GM18907 (cell line): Measurements from ENCODE around the gene STX4.

Experiments used
- ATAC-seq: cut with Tn5 transposase; IDR thresholded peaks from one replicate; pipeline ENCODE4 v1.9.1; 2021; ENCODE audit warnings: mild to moderate bottlenecking, moderate library complexity; ENCODE audit not compliant: unreplicated experiment

The STX4 gene, protein sequence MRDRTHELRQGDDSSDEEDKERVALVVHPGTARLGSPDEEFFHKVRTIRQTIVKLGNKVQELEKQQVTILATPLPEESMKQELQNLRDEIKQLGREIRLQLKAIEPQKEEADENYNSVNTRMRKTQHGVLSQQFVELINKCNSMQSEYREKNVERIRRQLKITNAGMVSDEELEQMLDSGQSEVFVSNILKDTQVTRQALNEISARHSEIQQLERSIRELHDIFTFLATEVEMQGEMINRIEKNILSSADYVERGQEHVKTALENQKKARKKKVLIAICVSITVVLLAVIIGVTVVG

DNA sequence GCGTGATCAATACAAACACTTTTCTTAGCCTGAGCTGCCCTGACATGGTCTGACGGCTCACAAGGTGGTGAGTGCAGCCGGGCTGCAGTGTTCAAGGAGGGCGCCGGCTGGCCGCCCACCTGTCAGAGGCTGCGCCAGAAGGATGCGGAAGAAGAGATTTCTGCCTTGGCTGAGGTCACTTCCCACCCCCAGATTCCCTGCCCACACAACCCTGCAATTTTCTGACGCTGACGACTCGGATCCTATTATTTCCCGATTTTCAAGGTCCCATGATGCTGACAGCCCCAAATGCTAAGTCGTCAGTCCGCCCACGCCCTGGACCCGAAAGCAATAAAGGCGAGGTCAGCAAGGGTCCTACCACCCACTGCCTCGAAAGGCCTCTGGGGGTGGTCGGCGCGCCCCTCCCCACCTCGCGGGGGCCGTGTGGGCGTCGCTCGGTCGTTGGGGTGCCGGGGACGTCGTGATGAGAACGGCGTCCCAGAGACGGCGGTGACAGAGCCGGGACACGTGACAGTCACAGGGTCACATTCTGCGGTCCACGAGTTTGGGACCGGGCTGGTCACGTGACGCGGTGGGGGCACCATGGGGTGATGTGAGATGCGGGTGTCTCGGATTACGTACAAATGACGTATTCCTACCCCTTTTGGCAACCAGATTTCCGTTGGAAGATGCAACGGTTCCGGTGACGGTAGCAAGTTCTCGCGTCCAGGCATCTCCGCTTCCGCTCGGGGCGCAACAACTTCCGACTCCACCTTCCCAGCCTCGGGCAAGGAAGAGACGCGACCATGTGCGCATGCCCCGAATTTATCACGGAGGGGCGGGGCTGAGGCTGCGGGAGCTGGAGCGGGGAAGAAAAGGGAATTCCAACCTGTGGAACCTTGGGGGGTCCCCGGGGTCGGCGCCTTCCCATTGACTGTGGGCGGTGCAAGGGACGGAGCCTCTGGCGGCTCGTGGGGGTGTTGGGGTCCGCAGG, at the start of gene STX4:
TSS of gene STX4 (plus strand) at position 823 of the 973 bp plus-strand sequence. CDS start 248 bp downstream, outside the sequence.
- ATAC-seq = peak; percentile 86

DNA sequence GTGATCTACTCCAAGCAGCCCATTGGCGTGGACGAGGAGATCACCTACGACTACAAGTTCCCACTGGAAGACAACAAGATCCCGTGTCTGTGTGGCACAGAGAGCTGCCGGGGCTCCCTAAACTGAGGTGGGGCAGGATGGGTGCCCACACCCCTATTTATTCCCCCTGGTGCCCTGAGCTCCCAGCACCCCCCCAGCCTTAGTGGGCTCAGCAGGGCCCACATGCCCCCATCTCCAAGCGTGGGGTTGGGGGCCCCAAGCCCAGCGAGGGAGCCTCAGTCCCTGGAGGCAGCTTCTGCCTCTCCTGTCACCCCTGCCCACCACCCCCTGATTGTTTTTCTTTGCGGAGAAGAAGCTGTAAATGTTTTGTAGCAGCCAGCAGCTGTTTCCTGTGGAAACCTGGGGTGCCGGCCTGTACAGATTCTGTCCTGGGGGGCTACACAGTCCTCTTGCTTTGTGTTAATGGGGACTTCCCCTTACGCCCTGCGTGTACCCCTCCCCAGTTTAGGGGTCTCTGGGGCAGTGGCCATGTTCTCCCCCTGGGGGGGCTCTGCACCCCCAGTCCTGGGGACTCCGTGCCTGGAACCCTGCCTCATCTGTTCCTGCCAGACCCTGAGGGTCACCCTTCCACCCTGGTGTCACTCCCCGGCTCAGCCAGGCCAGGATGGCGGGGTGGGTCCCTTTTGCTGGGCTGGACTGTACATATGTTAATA, 49.3 kb upstream of the STX4 start:
- no peak for ATAC-seq

DNA sequence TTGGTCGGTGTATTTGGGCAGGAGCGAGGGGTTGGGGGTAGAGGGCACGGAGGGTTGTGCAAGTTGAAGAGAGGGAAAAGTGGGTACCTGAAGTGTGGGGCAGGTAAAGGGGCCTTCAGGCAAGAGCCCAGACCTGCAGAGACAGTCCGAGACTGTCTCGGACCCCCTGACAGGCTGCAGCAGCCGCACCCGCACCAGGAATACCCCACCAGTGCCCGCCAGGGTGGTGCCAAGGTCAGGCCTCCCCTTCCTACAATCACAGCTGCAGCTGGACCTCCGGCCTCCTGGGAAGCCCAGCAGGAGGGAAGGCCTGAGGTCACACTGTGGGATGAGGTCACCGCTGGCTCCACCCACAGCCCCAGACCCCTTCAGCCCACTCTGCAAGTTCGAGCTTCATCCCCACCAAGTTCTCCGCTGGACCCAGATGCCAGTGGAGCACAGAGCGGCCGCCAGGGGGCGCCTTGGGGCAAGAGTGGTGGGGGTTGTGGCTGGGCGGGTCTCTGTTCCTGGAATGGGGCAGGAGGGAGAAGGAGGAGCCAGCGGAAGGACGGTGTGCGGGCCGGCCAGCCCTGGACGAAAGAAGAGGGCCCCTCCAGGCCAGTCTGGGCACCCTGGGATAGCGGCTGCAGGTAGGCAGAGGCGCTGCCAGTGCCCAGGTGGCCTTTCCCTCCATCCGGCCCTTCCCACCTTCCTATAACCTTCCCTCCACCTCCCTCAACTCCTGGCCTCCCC, 48.5 kb upstream of the STX4 start, which contains the start of gene HSD3B7:
TSS of gene HSD3B7 (plus strand) at position 539 of the 732 bp plus-strand sequence. CDS start 452 bp downstream, outside the sequence.
- ATAC-seq = peak; percentile 49

DNA sequence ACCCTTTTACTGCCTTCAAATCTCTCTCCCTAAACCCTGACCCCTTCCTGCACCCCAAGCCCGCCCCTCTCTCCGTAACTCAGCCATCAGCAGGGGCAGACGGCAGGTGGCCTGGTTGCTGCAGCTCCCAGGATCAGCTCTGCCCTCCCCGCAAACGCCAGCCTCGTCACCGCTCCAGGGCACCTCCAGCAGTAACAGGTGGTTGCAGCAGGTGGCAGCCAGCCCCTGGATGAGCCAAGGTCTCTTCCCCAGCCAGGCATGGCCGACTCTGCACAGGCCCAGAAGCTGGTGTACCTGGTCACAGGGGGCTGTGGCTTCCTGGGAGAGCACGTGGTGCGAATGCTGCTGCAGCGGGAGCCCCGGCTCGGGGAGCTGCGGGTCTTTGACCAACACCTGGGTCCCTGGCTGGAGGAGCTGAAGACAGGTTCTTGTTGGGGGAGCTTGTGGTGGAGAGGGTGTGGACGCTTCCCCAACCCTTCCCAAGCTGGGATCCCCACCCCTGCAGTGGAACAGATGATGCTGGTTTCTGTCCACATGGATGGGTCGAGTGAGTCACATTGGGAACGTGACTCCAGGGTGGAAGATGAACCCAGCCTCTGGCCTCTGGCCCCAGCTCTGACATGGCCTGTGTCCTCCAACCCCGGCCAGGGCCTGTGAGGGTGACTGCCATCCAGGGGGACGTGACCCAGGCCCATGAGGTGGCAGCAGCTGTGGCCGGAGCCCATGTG, 47.8 kb upstream of the STX4 start:
- ATAC-seq = no peak

DNA sequence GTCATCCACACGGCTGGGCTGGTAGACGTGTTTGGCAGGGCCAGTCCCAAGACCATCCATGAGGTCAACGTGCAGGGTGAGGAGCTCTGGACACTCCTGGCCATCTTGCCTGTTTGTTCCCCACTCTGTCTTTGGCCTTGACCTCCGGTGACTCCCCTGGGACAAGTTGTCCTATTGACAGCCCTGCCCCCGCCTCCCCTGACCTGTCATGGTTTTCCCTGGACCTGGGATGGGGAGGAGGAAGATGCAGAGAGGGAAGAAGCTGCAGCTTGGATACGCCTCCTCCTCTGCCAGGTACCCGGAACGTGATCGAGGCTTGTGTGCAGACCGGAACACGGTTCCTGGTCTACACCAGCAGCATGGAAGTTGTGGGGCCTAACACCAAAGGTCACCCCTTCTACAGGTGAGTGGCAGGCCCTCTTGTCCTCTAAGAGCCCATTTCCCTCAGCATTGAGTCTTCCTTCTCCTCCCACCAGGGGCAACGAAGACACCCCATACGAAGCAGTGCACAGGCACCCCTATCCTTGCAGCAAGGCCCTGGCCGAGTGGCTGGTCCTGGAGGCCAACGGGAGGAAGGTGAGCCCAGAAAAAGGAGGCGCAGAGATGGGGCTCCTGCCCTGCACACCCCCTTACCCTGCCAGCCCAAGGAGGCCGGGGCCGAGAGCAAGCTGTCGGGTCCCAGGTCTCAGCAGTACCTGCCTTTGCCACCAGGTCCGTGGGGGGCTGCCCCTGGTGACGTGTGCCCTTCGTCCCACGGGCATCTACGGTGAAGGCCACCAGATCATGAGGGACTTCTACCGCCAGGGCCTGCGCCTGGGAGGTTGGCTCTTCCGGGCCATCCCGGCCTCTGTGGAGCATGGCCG, 47.0 kb upstream of the STX4 start:
- no peak for ATAC-seq

DNA sequence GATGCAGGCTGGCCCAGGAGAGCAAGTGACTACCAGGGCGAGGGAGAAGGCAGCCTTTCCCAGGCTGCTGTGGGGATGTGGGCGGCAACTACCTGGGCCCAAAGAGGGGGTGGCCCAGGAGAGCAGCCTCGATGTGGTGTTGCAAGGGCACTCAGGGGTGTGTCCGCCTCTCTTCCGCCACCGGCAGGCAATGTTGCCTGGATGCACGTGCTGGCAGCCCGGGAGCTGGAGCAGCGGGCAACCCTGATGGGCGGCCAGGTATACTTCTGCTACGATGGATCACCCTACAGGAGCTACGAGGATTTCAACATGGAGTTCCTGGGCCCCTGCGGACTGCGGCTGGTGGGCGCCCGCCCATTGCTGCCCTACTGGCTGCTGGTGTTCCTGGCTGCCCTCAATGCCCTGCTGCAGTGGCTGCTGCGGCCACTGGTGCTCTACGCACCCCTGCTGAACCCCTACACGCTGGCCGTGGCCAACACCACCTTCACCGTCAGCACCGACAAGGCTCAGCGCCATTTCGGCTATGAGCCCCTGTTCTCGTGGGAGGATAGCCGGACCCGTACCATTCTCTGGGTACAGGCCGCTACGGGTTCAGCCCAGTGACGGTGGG, 45.7 kb upstream of the STX4 start:
- no peak for ATAC-seq

DNA sequence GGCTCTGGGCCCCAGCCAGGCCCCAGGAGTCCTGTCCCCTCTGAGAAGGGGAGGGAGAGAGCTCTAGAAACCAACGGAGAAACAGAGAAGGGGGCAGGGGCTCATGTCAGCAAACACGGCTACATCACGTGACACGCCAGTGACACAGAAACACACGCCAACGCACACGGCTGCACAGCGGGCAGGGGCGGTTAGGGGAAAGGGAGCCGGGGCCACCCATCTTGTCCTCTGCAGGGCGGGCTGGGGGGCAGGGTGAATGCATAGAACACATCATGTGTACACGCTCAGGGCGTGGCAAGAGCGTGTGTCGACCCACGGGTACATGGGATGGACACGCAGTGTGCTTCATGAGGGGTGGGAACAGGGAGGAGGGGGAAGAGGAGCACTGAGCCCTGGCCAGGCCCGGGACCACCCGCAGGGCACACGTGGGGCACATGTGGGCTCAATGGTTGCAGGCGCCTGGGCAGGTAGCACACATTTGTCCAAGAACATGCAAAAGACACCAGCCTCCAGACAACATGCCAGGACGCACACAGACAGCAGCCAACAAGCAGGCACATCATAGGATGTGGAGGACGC, 43.8 kb upstream of the STX4 start:
- no peak for ATAC-seq

DNA sequence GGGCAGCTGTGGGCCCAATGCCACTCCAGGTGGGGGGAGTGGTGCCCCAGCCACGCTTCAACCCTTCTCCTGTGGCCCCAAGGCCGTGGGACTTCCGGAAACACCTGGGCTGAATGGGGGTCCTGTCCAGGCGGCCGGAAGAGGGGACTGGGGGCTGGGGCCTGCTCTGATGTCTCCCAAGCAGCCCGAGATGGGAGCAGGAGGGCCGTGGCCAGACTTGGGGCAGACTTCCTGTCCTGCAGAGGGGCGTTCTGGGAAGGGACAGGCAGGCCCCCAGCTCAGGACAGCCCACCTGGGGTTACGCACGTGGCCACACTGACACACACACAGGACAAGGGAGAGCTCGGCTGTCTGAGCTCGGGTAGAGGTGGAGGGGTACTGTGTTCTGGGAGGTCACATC, 43.3 kb upstream of the STX4 start:
- no peak for ATAC-seq

DNA sequence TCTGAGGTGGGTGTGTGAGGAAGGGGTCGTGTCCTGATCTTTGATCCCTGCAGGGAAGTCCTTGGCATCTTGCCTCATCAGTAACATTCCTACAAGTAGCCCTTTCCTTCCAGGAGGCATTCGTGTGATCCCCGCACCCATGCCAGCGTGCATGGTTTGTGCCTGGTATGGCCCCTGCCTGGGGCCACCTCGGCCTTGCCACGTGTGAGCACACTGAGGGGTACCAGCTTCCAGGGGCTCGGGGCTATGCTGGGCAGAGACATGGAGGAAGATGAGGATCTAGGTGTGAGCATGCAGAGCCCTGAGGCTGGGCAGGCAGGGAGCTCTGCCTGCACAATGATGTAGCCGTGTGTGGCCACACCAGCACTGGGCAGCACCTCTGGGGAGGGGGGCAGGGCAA, 42.3 kb upstream of the STX4 start:
- ATAC-seq = no peak

DNA sequence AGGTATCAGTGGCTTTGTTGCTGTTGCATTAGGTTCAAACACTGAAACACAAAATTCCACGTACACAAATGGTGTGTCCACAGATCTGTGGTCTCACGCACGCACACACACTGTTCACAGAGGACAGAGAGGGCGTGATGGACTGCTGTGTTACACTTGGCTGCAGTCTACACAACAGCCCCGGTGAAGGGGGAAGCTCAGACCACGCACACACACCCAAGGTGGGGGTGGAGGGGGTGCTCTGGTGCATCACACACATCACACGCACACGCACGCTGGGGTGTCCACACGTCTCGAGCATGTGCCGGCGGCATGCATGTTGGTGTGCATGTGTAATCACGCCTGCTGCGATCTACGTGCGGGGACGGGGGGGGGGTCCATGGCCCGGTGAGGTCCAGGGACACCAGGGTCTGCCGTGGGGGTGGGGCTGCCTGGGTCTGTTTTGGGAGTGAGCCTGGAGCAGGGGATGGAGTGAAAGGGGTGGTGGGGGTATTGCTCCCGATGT, 41.0 kb upstream of the STX4 start:
- no peak for ATAC-seq

DNA sequence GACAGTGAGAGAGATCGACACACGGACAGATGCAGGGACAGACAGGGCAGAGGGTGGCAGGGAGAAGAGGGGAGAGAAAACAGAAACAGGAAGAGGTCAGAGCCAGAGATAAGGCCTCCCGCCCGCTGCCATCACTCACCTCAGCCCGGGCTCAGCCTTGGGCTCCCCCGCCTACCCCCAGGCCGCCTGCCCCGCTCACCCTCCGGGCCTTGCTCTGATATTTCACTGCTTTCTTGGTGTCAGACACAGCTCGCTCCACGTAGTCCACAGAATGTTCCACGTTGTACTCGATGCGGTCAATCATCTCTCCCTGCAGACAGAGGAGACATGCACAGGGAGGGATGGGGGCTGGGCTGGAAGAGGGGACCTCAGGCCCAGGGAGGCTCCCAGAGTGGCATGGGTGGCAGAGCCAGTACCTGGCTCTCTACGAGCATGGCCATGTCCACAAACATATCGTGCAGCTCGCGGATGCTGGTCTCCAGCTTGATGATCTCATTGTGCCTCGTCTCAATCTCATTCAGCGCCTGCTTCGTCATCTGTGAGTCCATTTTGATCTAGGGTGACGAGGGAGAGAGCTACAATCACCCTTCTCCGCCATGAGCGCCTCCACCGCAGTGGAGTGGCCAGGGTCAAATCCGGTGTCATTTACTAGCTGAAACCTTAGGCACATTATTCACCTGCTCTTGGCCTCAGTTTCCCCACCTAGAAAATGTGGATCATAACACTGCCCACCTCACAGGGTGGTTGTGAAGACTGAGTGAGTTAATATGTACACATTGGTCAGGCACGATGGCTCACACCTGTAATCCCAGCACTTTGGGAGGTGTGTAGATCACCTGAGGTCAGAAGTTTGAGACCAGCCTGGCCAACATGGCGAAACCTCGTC, 40.2 kb upstream of the STX4 start:
- no peak for ATAC-seq

DNA sequence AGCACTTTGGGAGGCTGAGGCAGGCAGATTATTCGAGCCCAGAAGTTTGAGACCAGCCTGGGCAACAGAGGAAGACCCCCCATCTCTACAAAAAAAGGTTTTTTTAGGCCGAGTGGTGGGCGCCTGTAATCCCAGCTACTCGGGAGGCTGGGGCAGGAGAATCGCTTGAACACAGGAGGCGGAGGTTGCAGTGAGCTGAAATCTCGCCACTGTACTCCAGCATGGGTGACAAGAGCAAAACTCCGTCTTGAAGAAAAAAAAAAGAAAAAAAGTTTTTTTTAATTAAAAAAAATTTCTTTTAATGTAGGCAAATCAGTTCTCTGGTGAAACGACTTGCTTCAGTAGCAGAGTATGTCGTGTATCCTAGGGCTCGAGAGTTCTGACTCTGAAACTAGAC, 37.4 kb upstream of the STX4 start:
- no peak for ATAC-seq

DNA sequence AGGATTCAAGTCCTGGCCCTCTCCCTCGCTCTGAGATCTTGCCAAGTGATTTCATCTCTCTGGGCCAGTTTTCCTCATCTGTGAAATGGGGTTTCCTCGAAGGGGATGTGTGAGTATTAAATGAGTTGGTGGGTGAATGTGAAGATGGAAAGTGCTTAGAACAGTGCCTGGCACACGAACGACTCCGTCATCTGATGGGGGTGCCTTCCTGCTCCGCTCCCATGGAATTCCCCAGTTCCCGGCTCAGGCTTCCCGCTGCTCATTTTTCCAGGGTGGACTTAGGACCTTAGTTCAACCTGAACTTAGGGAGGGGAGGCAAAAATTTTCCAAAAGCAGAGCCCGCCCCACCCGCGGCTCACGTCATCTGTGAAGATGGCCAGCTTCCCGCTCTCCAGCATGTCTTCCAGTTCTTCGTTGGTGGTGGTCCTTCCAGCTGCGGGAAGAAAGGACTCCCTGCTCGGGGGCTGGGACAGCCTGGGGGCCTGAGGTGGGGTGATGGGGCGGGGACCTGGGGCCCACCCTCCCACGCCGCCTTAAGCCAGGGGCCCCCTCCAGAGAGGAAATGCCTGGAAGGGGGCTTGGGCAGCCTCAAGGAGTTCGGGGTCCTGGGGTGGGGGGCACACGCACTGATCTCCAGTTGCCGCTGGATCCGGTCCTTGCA, 36.9 kb upstream of the STX4 start:
- no peak for ATAC-seq

DNA sequence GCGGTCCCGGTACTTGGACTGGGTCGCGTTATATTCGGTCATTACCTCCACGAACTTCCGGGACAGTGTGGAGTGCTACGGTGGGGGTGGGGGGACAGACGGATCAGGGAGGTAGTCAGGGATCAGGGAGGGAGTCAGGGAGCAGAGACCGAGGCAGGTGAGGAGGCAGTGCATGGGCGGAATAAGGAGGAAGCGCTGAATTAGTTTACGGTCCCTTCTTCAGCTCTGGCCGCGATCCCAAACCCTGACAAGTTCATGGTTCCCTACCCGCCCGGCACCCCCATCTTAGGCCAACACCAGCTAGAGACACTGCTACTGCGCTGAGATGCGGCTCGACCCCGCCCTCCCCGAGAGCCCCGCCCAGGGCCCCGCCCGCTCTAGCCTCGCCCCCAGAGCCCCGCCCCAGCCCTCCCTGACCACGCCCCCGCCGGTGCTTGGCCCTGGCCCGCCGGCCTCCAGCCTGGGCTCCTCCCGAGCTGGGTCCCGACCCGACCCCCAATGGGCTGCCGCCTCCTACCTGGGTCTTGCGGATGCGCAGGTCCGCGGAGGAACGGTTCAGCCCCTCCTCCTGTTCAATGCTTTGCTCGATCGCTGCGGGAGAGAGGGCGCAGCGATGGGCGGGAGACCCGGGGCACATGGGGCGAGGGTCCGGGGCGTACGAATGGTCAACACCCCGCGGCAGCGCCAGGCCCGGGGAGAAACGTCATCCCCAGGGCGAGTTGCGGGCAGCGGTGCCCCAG, 36.2 kb upstream of the STX4 start:
- peak; percentile 78 for ATAC-seq
